IMR-90 (cell line): ENCODE measurements around the gene C1orf141. TPM values are rescaled to one million over a fixed set of nuclear protein-coding genes. Genes with fewer than 3 reads are reported as not detected.
A peak's percentile ranks its signal among the peaks of the same experiment; 100 is the strongest.

Experiments used
- ATAC-seq: fragments of 200-7000 bp; cut with Tn5 transposase; 2 replicates; pipeline ENCODE4 v1.9.1; 2020; ENCODE audit warnings: low read depth, mild to moderate bottlenecking, moderate library complexity
- BruUV-seq: library from RNA; stranded (reverse); fragments of 400-500 nt; replicated peaks from 2 replicates; lab custom pipeline; 2021; lab: Mats Ljungman, UMichigan
- CTCF ChIA-PET: fragments of 300-600 bp; formaldehyde crosslinking; extraction: SDS; loops from one replicate; lab custom pipeline; 2021; ENCODE audit warnings: antibody characterized with exemption; lab: Yijun Ruan, JAX
- POLR2A ChIA-PET: fragments of 300-600 bp; sonication (Branson Sonifier 250); formaldehyde crosslinking; loops from one replicate; lab custom pipeline; 2022; ENCODE audit warnings: antibody characterized with exemption; ENCODE audit not compliant: unreplicated experiment; lab: Charles Lee
- DNase-seq: peaks from one replicate; pipeline ENCODE4 v3.0.0; 2013
- H2AFZ ChIP-seq: replicated peaks from 2 replicates; pipeline ENCODE3; 2013; ENCODE audit warnings: low read length, mild to moderate bottlenecking; ENCODE audit not compliant: poor library complexity
- H2AK5ac ChIP-seq: 2 replicates; pipeline ENCODE4 v1.6.1; 2013; ENCODE audit warnings: low read depth, low read length, inconsistent platforms
- H2AK9ac ChIP-seq: replicated peaks from 2 replicates; pipeline ENCODE3; 2013; ENCODE audit warnings: mild to moderate bottlenecking, low read depth, low read length, moderate library complexity; ENCODE audit not compliant: poor library complexity
- H2BK120ac ChIP-seq: 2 replicates; pipeline ENCODE4 v1.6.1; 2013; ENCODE audit warnings: low read depth, low read length, inconsistent platforms
- H2BK15ac ChIP-seq: 3 replicates; pipeline ENCODE4 v1.6.1; 2013; ENCODE audit warnings: low read depth, low read length, inconsistent platforms
- H2BK20ac ChIP-seq: 2 replicates; pipeline ENCODE4 v1.6.1; 2013; ENCODE audit warnings: low read depth, mild to moderate bottlenecking, inconsistent platforms, low read length, moderate library complexity
- H2BK5ac ChIP-seq: 2 replicates; pipeline ENCODE4 v1.6.1; 2013; ENCODE audit warnings: mild to moderate bottlenecking, low read depth, low read length, inconsistent platforms; ENCODE audit not compliant: poor library complexity, severe bottlenecking
- H3K14ac ChIP-seq: replicated peaks from 2 replicates; pipeline ENCODE4 v1.6.1; 2013; ENCODE audit warnings: low read depth, low read length, inconsistent platforms
- H3K18ac ChIP-seq: 2 replicates; pipeline ENCODE4 v1.6.1; 2013; ENCODE audit warnings: low read depth, low read length, control low read depth
- H3K23ac ChIP-seq: 2 replicates; pipeline ENCODE4 v1.6.1; 2013; ENCODE audit warnings: low read depth, low read length, inconsistent platforms
- H3K27ac ChIP-seq: 2 replicates; pipeline ENCODE4 v1.5.1; 2013; ENCODE audit warnings: mild to moderate bottlenecking, control low read depth, low read length; ENCODE audit not compliant: insufficient read depth
- H3K27me3 ChIP-seq: 2 replicates; pipeline ENCODE4 v1.6.1; 2013; ENCODE audit warnings: low read length; ENCODE audit not compliant: control insufficient read depth, insufficient read depth
- H3K36me3 ChIP-seq: 2 replicates; pipeline ENCODE4 v1.6.1; 2013; ENCODE audit warnings: low read length, mixed read lengths; ENCODE audit not compliant: control insufficient read depth, insufficient read depth
- H3K4ac ChIP-seq: 2 replicates; pipeline ENCODE4 v1.6.1; 2013; ENCODE audit warnings: low read depth, low read length, inconsistent platforms
- H3K4me1 ChIP-seq: 2 replicates; pipeline ENCODE4 v1.6.1; 2013; ENCODE audit warnings: low read length, mixed read lengths; ENCODE audit not compliant: control insufficient read depth, insufficient read depth
- H3K4me2 ChIP-seq: 2 replicates; pipeline ENCODE4 v1.6.1; 2013; ENCODE audit warnings: low read depth, mild to moderate bottlenecking, control low read depth, low read length, moderate library complexity
- H3K4me3 ChIP-seq: 2 replicates; pipeline ENCODE4 v1.5.1; 2013; ENCODE audit warnings: low read depth, mild to moderate bottlenecking, control low read depth, low read length, moderate library complexity; ENCODE audit not compliant: insufficient read depth
- H3K56ac ChIP-seq: 2 replicates; pipeline ENCODE4 v1.6.1; 2013; ENCODE audit warnings: low read length, inconsistent platforms; ENCODE audit not compliant: insufficient read depth; ENCODE audit errors: extremely low read depth
- H3K79me1 ChIP-seq, 2 experiments: 2 replicates each; pipeline ENCODE4 v1.6.1; 2013; ENCODE audit warnings: low read length in 2 of 2, inconsistent platforms in 1 of 2, low read depth in 1 of 2
- H3K9ac ChIP-seq: 2 replicates; pipeline ENCODE4 v1.6.1; 2013; ENCODE audit warnings: low read depth, low read length, control low read depth
- H3K9me1 ChIP-seq: 2 replicates; pipeline ENCODE4 v1.6.1; 2013; ENCODE audit warnings: low read length, inconsistent platforms; ENCODE audit not compliant: insufficient read depth
- H3K9me3 ChIP-seq: 2 replicates; pipeline ENCODE4 v1.6.1; 2013; ENCODE audit warnings: low read length; ENCODE audit not compliant: control insufficient read depth, insufficient read depth
- H4K20me1 ChIP-seq: 2 replicates; pipeline ENCODE4 v1.6.1; 2013; ENCODE audit warnings: low read length, inconsistent platforms; ENCODE audit not compliant: insufficient read depth
- H4K5ac ChIP-seq: 2 replicates; pipeline ENCODE4 v1.6.1; 2013; ENCODE audit warnings: mild to moderate bottlenecking, low read depth, low read length, control low read depth
- H4K8ac ChIP-seq, 2 experiments: 2 replicates each; pipeline ENCODE4 v1.6.1; 2013; ENCODE audit warnings: low read depth in 2 of 2, low read length in 2 of 2, control low read depth in 1 of 2, inconsistent platforms in 1 of 2
- H4K91ac ChIP-seq: 2 replicates; pipeline ENCODE4 v1.6.1; 2013; ENCODE audit warnings: low read depth, low read length, inconsistent platforms; ENCODE audit not compliant: insufficient read depth
- BHLHE40 ChIP-seq: fragments of 150-350 bp; IDR thresholded peaks from 2 replicates; pipeline ENCODE4 v1.6.1; 2016; ENCODE audit warnings: mild to moderate bottlenecking, low read depth, low read length
- CEBPB ChIP-seq: IDR thresholded peaks from 2 replicates; pipeline ENCODE4 v1.6.1; 2012; ENCODE audit warnings: low read depth, low read length, improper control_type of control experiment
- CHD1 ChIP-seq: IDR thresholded peaks from 2 replicates; pipeline ENCODE4 v1.6.1; 2012; ENCODE audit warnings: low read depth, low read length, improper control_type of control experiment
- ELK1 ChIP-seq: fragments of 150-350 bp; IDR thresholded peaks from 2 replicates; pipeline ENCODE4 v1.6.1; 2016; ENCODE audit warnings: low read depth, mild to moderate bottlenecking, low read length, moderate library complexity, borderline replicate concordance
- MAZ ChIP-seq: IDR thresholded peaks from 2 replicates; pipeline ENCODE4 v1.6.1; 2012; ENCODE audit warnings: low read depth, mild to moderate bottlenecking, low read length, improper control_type of control experiment, moderate library complexity, borderline replicate concordance
- NFE2L2 ChIP-seq: fragments of 150-350 bp; IDR thresholded peaks from 2 replicates; pipeline ENCODE4 v1.6.1; 2016; ENCODE audit warnings: low read depth, mild to moderate bottlenecking, low read length
- POLR2A ChIP-seq: IDR thresholded peaks from 2 replicates; pipeline ENCODE4 v1.6.1; 2012; ENCODE audit warnings: mild to moderate bottlenecking, low read depth, low read length
- RAD21 ChIP-seq: IDR thresholded peaks from 2 replicates; pipeline ENCODE4 v1.6.1; 2012; ENCODE audit warnings: low read length, improper control_type of control experiment
- RCOR1 ChIP-seq: IDR thresholded peaks from 2 replicates; pipeline ENCODE4 v1.6.1; 2012; ENCODE audit warnings: mild to moderate bottlenecking, low read length, improper control_type of control experiment; ENCODE audit not compliant: insufficient replicate concordance
- RFX5 ChIP-seq: IDR thresholded peaks from 2 replicates; pipeline ENCODE4 v1.8.0; 2012; ENCODE audit warnings: low read depth, mild to moderate bottlenecking, low read length, moderate library complexity
- SMC3 ChIP-seq: fragments of 150-350 bp; IDR thresholded peaks from 2 replicates; pipeline ENCODE4 v1.6.1; 2016; ENCODE audit warnings: low read depth, mild to moderate bottlenecking, antibody characterized with exemption, low read length, moderate library complexity
- WGBS, 2 experiments: methylation state at CpG; one replicate each; pipeline versions ENCODE4 v1.1.5 to v1.1.7; 2013; ENCODE audit warnings: missing lambda C conversion rate in 2 of 2; ENCODE audit not compliant: insufficient read length in 1 of 2; ENCODE audit errors: extremely low coverage in 2 of 2; 5-methylcytosine and 5-hydroxymethylcytosine counted together
- dilution Hi-C: fragments of 300-500 bp; cut with HindIII; formaldehyde crosslinking; loops from one replicate; pipeline ENCODE4 v1.14.3; 2018; ENCODE audit warnings: low sequenced_read_pairs; ENCODE audit not compliant: unreplicated experiment
- in situ Hi-C: fragments of 300-500 bp; cut with MboI; formaldehyde crosslinking; loops from 3 replicates; pipeline ENCODE4 v1.14.3; 2019; ENCODE audit warnings: low sequenced_read_pairs, inconsistent platforms, mixed read lengths
- intact Hi-C: fragments of 100-400 bp; cut with micrococcal nuclease; formaldehyde crosslinking; loops from 2 replicates; pipeline ENCODE4 v1.10.0; 2022
- polyA plus RNA-seq, 3 experiments: library from polyadenylated mRNA; depleted of rRNA; stranded (reverse); fragments of >200 nt; gene quantifications; 2 replicates each; pipeline ENCODE4 v1.2.3, GENCODE V29; 2012; ENCODE audit warnings: low replicate concordance in 1 of 3
- total RNA-seq: library from RNA; depleted of rRNA; stranded (reverse); fragments of >200 nt; gene quantifications from 2 replicates; pipeline ENCODE4 v1.2.3, GENCODE V29; 2012
- TF ChIP-seq, protein P1 (sequence below): fragments of 150-350 bp; IDR thresholded peaks from 2 replicates; pipeline ENCODE4 v1.6.1; 2017; ENCODE audit warnings: mild to moderate bottlenecking, antibody characterized with exemption, low read length, low read depth

C1orf141 gene
- total and polyA plus RNA-seq, 2 of the 4 experiments (the other 2 are of a cell fraction) = not detected

DNA sequence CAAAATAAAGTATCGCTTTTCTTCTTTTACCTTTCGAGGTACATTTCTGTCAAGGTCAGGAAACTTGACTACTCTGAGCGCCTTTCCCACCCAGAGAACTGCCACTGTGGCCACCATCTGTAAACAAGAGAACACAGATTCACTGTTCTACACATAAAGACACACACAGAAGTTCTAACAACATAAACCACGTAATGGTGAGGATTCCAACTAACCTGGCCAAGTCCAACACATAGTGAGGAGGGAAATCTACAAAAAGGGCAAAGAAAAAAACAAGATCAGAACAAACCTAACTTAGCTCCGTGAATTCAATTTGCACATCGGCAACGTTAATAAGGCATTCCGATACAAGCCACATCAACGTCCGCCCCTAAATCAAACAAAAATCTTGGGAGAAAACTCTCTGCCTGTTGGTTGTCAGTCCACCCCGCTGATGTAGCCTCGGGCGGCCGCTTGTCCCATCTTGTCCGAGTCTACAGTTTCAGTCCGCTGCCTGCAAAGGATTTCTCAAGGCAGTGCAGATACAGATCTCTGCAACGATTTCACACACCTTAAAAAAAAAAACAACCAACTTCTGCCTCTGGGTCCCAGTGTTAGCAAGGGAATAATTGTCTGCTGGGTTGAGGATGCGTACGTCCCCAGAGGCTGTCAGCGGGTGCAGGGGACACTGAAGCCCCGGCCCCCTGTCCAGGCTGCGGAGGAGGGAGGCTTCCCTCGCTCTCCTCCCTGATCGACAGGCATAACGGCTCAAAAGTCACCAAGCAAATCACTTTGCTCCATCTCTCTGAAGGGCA is 81.8 kb downstream of the C1orf141 start:
- H2AK9ac ChIP-seq = peak overlapping the region; percentile 46
- dilution Hi-C loops (no loop called here), in situ Hi-C loops (no loop called here), intact Hi-C loops (loop anchor here (1.0 to 5.0 kb wide), 3 partner anchors 57 to 159 kb away; no protein-coding TSS in a partner anchor)
- peak overlapping the region; percentile 63; the same call in 1 of the 2 replicates for H2AK5ac ChIP-seq
- peaks cover 14 to 27% of the 10 kb centered on the region in 2 experiments for H3K79me1 ChIP-seq
- H3K4ac ChIP-seq = peak overlapping the region; percentile 71
- H3K14ac ChIP-seq = peak overlapping the region; percentile 87
- H4K20me1 ChIP-seq = no peaks in the 10 kb centered on the region
- H2BK20ac ChIP-seq = peak overlapping the region; percentile 10; the same call in 1 of the 2 replicates
- H3K4me1 ChIP-seq = peaks cover 3% of the 10 kb centered on the region
- peaks cover 3% of the 10 kb centered on the region; the same call in 1 of the 2 replicates for H3K9me1 ChIP-seq
- H4K8ac ChIP-seq = peak overlapping the region; percentile 76 to 77; a peak in 3 of 4 replicates
- H3K4me3 ChIP-seq = peak overlapping the region; percentile 93
- H2BK120ac ChIP-seq = peak overlapping the region; percentile 72
- 0 out of 3 replicates have a peak overlapping the region, but pooled peaks have one; percentile 2 for H2BK15ac ChIP-seq
- H4K5ac ChIP-seq = peak overlapping the region; percentile 57
- H4K91ac ChIP-seq = peak overlapping the region; percentile 84
- H3K27me3 ChIP-seq = no peaks in the 10 kb centered on the region
- H3K9ac ChIP-seq = peak overlapping the region; percentile 93
- peak overlapping the region; percentile 88 for H3K27ac ChIP-seq
- H3K36me3 ChIP-seq = peaks cover 7% of the 10 kb centered on the region; the same call in 1 of the 2 replicates
- CTCF ChIA-PET = interaction anchor here (0.8 kb wide), 1 partner anchor 57 kb away, joined by 4 read pairs; no protein-coding TSS in a partner anchor
- H2BK5ac ChIP-seq = peak overlapping the region; percentile 92
- TF ChIP-seq MAZ (no peak), SMC3 (no peak), NFE2L2 (no peak), POLR2A (no peak), CHD1 (no peak), RAD21 (no peak), ELK1 (no peak), CEBPB (no peak), RCOR1 (no peak), RFX5 (no peak), BHLHE40 (no peak)
- TF ChIP-seq, protein P1, sequence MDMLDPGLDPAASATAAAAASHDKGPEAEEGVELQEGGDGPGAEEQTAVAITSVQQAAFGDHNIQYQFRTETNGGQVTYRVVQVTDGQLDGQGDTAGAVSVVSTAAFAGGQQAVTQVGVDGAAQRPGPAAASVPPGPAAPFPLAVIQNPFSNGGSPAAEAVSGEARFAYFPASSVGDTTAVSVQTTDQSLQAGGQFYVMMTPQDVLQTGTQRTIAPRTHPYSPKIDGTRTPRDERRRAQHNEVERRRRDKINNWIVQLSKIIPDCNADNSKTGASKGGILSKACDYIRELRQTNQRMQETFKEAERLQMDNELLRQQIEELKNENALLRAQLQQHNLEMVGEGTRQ = no peak
- ATAC-seq (peak; percentile 27), DNase-seq (peak; percentile 42)
- TSS peak; percentile 30 for BruUV-seq
- H3K18ac ChIP-seq = peak overlapping the region; percentile 76
- H2AFZ ChIP-seq = peak overlapping the region; percentile 98
- POLR2A ChIA-PET = interaction anchor here (1.1 kb wide), 1 partner anchor 16 kb away, joined by 3 read pairs; no protein-coding TSS in a partner anchor
- H3K4me2 ChIP-seq = peak overlapping the region; percentile 99
- peak overlapping the region; percentile 87 for H3K23ac ChIP-seq
- H3K9me3 ChIP-seq = no peaks in the 10 kb centered on the region
- peak overlapping the region; percentile 95 for H3K56ac ChIP-seq
- WGBS, 2 experiments = 21% methylated on average over 5 of the region's 25 CpGs; no CpG with 5 or more reads in 1 of the 2 experiments
